Brain microvascular endothelial cell (primary cell): ENCODE measurements around the gene AGBL5.

ENCODE experiments used
- DNase-seq: peaks from one replicate; pipeline ENCODE4 v3.0.0-alpha.2; 2020
- H3K27ac ChIP-seq: fragments of 250-450 bp; sonication (Bioruptor Pico); 2 replicates; pipeline ENCODE4 v1.5.1; 2020; ENCODE audit warnings: mild to moderate bottlenecking, moderate library complexity
- H3K27me3 ChIP-seq: fragments of 250-450 bp; sonication (Bioruptor Pico); replicated peaks from 2 replicates; pipeline ENCODE4 v1.5.1; 2020; ENCODE audit warnings: mild to moderate bottlenecking
- H3K36me3 ChIP-seq: fragments of 250-450 bp; sonication (Bioruptor Pico); replicated peaks from 2 replicates; pipeline ENCODE4 v1.5.1; 2020; ENCODE audit warnings: mild to moderate bottlenecking
- H3K4me3 ChIP-seq: 2 replicates; pipeline ENCODE4 v1.5.1; 2011; ENCODE audit warnings: low read depth, mild to moderate bottlenecking, control low read depth, low read length, moderate library complexity
- in situ Hi-C: cut with HindIII; loops from 2 replicates; pipeline ENCODE4 v1.10.0; 2017; ENCODE audit warnings: low sequenced_read_pairs, low pct_ligation_motif_present
- TF ChIP-seq, protein P1 (sequence below): IDR thresholded peaks from 2 replicates; pipeline ENCODE4 v1.5.1; 2011; ENCODE audit warnings: low read depth, mild to moderate bottlenecking, moderate library complexity, low read length, control low read depth, inconsistent platforms; ENCODE audit errors: missing control alignments

AGBL5 gene

DNA sequence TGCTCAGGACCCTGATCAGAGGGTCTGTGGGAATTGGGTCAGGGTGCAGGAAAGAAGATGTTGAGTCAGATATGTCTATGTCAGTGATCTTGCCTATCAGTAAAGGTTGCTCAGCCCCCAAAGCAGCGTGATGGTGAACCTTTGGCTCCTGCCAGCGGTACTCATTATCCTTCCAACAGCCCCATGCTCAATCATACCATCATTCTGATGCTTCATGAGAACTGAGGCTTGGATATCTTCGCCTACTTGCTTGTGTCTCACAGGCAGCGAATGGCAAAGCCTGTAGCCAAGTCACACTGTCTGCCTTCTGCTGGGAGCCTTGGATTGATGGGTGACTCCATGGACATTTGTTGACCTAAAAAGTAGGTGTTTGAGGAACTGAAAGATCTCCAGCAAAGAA lies 37.7 kb upstream of the AGBL5 start:
- no peak for DNase-seq
- TF ChIP-seq, protein P1, sequence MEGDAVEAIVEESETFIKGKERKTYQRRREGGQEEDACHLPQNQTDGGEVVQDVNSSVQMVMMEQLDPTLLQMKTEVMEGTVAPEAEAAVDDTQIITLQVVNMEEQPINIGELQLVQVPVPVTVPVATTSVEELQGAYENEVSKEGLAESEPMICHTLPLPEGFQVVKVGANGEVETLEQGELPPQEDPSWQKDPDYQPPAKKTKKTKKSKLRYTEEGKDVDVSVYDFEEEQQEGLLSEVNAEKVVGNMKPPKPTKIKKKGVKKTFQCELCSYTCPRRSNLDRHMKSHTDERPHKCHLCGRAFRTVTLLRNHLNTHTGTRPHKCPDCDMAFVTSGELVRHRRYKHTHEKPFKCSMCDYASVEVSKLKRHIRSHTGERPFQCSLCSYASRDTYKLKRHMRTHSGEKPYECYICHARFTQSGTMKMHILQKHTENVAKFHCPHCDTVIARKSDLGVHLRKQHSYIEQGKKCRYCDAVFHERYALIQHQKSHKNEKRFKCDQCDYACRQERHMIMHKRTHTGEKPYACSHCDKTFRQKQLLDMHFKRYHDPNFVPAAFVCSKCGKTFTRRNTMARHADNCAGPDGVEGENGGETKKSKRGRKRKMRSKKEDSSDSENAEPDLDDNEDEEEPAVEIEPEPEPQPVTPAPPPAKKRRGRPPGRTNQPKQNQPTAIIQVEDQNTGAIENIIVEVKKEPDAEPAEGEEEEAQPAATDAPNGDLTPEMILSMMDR, result no peak
- Histone ChIP-seq H3K4me3 (no peak overlapping the region), H3K36me3 (no peaks in the 10 kb centered on the region), H3K27me3 (no peaks in the 10 kb centered on the region), H3K27ac (no peak overlapping the region)
- in situ Hi-C loops, result no loop called here

DNA sequence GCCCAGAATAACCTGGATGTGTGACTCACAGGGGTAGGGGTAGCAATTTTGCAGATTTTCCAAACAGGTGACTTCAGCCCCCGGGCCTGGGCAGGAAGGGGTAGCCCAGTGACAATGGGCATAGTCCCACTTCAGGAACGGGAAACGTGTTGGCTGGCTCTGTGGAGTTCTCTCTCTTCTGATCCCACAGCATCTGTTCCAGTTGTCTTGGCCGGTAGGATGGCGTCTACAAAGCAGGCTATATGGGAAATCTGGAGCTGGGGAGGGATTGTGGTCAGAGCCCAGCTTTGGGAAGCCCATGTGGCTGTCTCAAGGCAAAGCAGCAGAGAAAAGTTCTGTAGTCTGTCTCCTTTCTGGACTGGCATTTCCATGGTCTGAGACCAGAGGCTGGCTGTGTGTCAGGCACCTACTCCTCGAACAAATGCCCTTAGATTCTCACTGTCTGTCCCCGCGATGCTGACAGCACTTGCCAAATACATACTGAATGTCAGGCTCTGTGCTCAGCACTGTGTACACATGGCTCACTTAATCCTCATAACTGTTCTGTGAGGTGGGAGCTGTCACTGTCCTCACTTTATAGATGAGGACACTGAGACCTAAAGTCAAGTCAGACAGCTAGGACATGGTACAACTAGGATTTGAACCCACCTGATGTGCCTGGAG lies 36.6 kb upstream of the AGBL5 start:
- Histone ChIP-seq H3K36me3 (no peaks in the 10 kb centered on the region), H3K4me3 (no peak overlapping the region), H3K27ac (no peak overlapping the region), H3K27me3 (no peaks in the 10 kb centered on the region)
- TF ChIP-seq, protein P1, result no peak
- in situ Hi-C loops, result no loop called here
- DNase-seq, result no peak

DNA sequence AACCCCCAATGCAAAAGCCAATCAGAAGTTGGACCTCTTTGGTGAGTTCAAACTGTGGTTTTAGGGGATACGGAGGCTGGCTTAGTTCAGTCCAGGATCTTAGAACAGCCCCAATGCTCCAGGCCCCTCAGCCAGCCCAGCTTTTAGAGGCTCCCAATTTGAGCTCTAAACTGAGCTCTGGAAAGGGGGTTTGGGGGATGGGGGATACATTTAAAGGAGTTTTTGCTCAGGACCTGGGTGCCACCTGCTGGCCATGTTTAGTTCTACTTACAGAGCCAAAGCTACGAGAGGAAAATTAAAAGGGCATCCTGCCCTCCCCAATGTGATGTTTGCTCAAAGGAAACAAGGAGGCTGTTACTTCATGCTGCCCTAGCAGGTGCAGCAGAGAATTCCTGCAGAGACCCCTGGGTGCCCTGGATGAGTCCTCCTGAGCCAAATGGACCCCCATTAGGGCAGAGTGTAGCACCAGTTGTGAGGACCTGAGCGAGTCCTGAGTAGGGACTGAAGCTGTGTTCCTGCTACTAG lies 34.6 kb upstream of the AGBL5 start:
- TF ChIP-seq, protein P1, result peak; percentile 78
- no peak overlapping the region for H3K4me3 ChIP-seq
- DNase-seq, result peak; percentile 62
- in situ Hi-C loops, result no loop called here
- no peaks in the 10 kb centered on the region for H3K27me3 ChIP-seq
- no peaks in the 10 kb centered on the region for H3K36me3 ChIP-seq
- no peak overlapping the region for H3K27ac ChIP-seq

DNA sequence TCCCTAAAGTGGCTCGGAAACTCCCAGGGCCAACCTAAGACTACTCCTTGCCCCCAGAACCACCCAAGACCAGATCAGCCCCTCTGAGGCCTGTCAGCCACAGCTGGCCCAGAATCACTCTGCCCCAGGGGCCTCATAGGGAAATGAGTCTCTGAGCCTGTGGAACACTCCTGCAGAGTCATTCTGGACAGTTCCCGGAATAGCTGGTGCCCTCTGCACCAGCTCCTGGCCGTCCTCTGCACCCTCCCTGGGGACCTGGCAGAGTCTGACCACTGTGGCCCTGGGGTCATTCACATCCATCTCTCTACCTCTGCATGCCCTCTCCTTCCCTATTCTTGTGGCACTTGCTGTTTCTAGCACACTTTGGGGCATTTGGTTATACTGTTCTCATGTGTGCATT lies 33.3 kb upstream of the AGBL5 start:
- no peak overlapping the region for H3K27ac ChIP-seq
- peaks cover 4% of the 10 kb centered on the region for H3K36me3 ChIP-seq
- no peaks in the 10 kb centered on the region for H3K27me3 ChIP-seq
- TF ChIP-seq, protein P1, result no peak
- no peak overlapping the region for H3K4me3 ChIP-seq
- no peak for DNase-seq
- in situ Hi-C loops, result no loop called here

DNA sequence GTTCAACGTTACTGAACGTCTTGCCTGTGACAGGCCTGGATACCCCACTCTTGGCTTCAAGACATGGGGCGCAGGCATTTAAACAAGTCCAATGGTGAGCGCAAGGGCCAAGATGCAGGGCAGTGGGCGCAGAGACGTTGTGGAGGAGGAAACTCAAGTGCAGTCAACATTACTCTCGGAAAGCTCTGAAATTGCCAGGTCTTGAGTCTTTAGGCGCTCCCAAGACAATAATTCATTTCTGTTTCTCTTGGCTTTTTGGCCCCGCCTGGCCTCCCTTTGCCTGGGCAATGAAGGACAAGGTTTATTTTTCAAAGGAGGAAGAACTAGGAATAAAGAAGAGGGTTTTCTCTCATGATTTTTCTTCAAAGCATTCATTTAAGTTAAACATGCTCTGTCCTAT lies 32.0 kb upstream of the AGBL5 start:
- H3K36me3 ChIP-seq, result peaks cover 5% of the 10 kb centered on the region
- TF ChIP-seq, protein P1, result no peak
- H3K27me3 ChIP-seq, result no peaks in the 10 kb centered on the region
- H3K27ac ChIP-seq, result no peak overlapping the region
- no peak overlapping the region for H3K4me3 ChIP-seq
- no peak for DNase-seq
- in situ Hi-C loops, result no loop called here
